GM18861 (cell line): ENCODE results near the gene PMPCA.

Experiments
- ATAC-seq: cut with Tn5 transposase; IDR thresholded peaks from one replicate; pipeline ENCODE4 v1.9.1; 2021; ENCODE audit not compliant: unreplicated experiment

PMPCA gene

GRCh38 chr9:136373300-136374182 is 36.9 kb upstream of the PMPCA start, which contains the start of gene CARD9:
Gene CARD9 (minus strand): TSS chr9:136373669. CDS start chr9:136372078, 1,591 bp downstream.
- ATAC-seq = no peak

DNA sequence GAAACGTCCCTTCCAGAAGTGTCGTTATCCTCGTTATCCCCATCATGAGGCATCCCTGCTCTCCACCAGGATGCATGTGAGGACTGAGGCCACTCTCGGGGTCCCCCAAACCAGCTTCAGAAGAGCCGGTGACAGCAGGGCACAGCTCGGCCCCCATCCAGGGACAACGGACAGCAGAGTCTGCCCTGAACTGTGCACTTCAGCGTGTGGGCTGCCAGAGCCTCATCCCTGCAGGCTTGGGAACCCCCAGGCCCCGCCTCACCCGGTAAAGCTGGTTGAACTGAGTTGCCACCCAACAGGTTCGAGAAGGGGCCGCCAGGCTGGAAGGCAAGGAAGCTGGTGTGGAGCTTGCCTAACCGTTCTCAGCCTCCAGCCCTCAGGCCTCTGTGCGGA is 36.3 kb upstream of the PMPCA start:
- ATAC-seq = no peak

- ATAC-seq = no peak
These were observed 35.4 kb upstream of the PMPCA start for GRCh38 chr9:136375096-136375495.

DNA sequence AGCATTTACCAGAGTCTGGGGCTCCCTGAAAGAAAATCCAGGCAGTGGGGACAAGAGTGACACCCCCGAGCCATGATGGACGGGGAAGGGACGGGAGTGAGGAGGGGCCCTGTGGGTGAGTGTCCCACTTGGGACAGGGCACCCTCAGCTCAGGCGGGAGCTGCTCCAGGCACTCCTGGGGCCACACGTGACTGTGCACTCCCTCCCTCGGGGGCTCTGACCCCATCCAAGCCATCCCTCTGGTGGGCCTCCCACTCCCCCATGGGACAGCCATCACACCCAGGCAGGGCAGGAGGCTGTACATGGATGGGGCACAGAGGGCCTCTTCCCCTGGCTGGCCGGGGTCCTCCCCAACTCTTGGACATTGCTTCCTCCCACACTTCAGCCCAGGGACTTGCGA is 34.0 kb upstream of the PMPCA start:
- ATAC-seq = no peak

GRCh38 chr9:136377341-136378169 is 32.9 kb upstream of the PMPCA start:
- no peak for ATAC-seq

- no peak for ATAC-seq
These were observed 32.1 kb upstream of the PMPCA start for GRCh38 chr9:136378170-136379002.

GRCh38 chr9:136379003-136379287 is 31.5 kb upstream of the PMPCA start:
- no peak for ATAC-seq

GRCh38 chr9:136379401-136379800 is 31.1 kb upstream of the PMPCA start:
- no peak for ATAC-seq

- ATAC-seq = no peak
These were observed 30.6 kb upstream of the PMPCA start for GRCh38 chr9:136379891-136380290.

GRCh38 chr9:136380381-136380780 is 30.1 kb upstream of the PMPCA start:
- no peak for ATAC-seq

- no peak for ATAC-seq
These were observed 29.1 kb upstream of the PMPCA start for GRCh38 chr9:136381311-136381710.

GRCh38 chr9:136381966-136382513 is 28.4 kb upstream of the PMPCA start:
- no peak for ATAC-seq

- ATAC-seq = no peak
These were observed 27.0 kb upstream of the PMPCA start for GRCh38 chr9:136383436-136383835.

- ATAC-seq = no peak
These were observed 25.4 kb upstream of the PMPCA start for GRCh38 chr9:136385015-136385414.

- ATAC-seq = no peak
These were observed 24.4 kb upstream of the PMPCA start for GRCh38 chr9:136386018-136386417.

GRCh38 chr9:136387217-136387616 is 23.2 kb upstream of the PMPCA start:
- no peak for ATAC-seq

- no peak for ATAC-seq
These were observed 21.1 kb upstream of the PMPCA start for GRCh38 chr9:136389396-136389795.

GRCh38 chr9:136391737-136392537 is 18.5 kb upstream of the PMPCA start:
- no peak for ATAC-seq

GRCh38 chr9:136392538-136393449 is 17.7 kb upstream of the PMPCA start:
- ATAC-seq = no peak
